Dermis lymphatic vessel endothelial cell (primary cell): ENCODE data around the gene NUFIP2. TPM values are rescaled to one million over a fixed set of nuclear protein-coding genes. Genes with fewer than 3 reads are reported as not detected.

Source experiments
- total RNA-seq: library from RNA; depleted of rRNA; stranded (reverse); fragments of >200 nt; gene quantifications from 2 replicates; pipeline ENCODE4 v1.2.1, GENCODE V29; 2014

NUFIP2 gene
- 34.0 and 40.1 TPM in 2 replicates for total RNA-seq

GRCh38 chr17:29293890-29294579 is at the start of gene NUFIP2:
Gene NUFIP2 (minus strand): TSS chr17:29294148. CDS start chr17:29294059, 89 bp downstream.

GRCh38 chr17:29246628-29247027 is 47.3 kb downstream of the NUFIP2 start, which contains the start of gene CRYBA1:
Gene CRYBA1 (plus strand): TSS chr17:29246859. CDS start chr17:29246864, 5 bp downstream.

Other genes with a start within 250 kb of the NUFIP2 start
- gene MYO18A, start 113.8 kb downstream of the NUFIP2 start, total RNA-seq, result 28.3 and 29.4 TPM in 2 replicates
- not detected in 2 replicates for gene CRYBA1, start 47.3 kb downstream of the NUFIP2 start, total RNA-seq
- gene TAOK1, start 96.2 kb upstream of the NUFIP2 start, total RNA-seq, result 48.1 and 58.1 TPM in 2 replicates